Ramos (cell line): ENCODE data around the gene ACSM2B.
"Not testable (repeated sequence)": the region's sequence is repeated elsewhere in the genome, so short reads cannot be mapped to it uniquely, and the experiment has no call there.

ENCODE experiments used
- in situ Hi-C: fragments of 300-500 bp; cut with MboI; formaldehyde crosslinking; loops from one replicate; pipeline ENCODE4 v1.14.3; 2022; ENCODE audit warnings: low sequenced_read_pairs; ENCODE audit not compliant: unreplicated experiment

The ACSM2B gene

GRCh38 chr16:20576145-20576544 lies at the start of gene ACSM2B:
ACSM2B (minus strand) TSS chr16:20576367; CDS start chr16:20564845, 11,522 bp downstream.
- in situ Hi-C loops = not testable (repeated sequence)

DNA sequence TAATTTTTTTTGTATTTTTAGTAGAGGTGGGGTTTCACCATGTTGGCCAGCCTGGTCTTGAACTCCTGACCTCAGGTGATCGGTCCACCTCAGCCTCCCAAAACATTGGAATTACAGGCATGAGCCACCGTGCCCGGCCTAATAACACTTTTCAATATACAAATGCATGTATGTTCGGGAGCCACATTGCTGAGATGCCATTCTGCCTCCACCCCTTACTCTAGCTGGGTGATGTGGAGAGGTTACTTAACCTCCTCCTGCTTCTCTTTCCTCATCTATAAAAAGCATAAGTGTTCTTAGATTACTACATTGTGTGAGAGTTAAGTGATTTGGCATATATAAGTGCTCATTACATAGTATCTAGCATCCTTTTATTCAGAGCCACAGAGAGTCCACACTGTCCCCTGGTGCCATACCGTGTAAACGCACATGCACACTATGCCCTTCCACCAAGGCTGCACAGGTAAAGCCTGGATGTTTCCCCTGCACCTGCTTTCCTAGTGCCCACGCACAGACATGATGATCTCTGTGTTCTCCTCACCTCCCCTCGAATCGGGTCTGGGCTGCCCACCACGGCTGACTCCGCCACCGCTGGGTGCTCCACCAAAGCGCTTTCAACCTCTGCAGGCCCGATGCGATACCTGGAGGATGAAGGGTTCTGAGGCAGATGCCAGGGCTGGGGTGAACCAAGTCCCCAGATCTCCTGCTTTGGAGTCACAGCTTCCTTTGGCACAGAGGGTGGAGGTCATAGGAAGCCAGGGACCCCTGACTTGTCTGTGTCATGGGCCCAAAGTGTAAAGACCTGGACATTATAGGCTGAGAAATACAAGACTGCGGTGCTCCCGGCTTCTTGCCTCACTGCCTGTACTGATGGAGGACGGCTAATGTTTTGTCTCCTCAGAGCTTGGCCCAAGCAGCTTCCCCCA lies 49.0 kb upstream of the ACSM2B start:
- in situ Hi-C loops = no loop called here

DNA sequence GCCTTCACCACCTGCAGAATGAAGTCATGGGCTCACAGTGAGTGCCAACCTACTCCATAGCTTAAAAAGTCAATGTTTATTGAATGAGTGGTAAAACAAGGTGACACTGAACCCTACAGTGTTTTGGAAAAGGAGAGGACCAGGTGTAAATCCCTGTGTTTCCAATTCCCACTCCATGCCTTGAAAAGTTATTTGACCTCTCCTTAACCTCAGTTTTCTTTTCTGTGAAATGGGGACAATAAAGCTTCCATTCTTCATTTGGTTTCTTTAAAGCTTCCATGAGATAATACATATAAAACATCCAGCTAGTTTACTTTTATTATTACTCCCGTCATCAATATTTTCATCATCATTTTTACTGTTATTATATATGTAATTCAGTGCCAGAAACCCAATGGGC lies 48.0 kb upstream of the ACSM2B start:
- in situ Hi-C loops = no loop called here

- in situ Hi-C loops = no loop called here
Measured at GRCh38 chr16:20622498-20622870, 46.3 kb upstream of the ACSM2B start.

DNA sequence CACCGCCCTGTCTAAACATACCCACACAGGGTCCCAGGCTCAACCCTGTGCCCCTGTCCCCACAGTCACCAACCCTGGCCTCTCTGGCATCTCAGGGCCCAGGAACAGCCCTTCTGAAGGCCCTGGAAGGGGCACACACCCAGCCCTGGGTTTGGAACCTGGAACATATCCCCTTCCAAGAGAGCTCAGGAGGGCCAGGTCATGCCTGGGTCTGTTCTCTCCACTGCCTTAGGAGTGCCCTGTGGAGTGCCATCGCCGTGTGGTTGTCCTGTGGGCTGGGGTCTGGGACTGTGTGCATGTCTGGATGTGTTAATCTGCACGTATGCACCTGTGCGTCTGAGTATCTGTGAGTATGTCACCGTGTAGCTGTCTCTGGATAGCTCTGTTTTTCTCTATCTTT lies 45.2 kb upstream of the ACSM2B start:
- in situ Hi-C loops = no loop called here

DNA sequence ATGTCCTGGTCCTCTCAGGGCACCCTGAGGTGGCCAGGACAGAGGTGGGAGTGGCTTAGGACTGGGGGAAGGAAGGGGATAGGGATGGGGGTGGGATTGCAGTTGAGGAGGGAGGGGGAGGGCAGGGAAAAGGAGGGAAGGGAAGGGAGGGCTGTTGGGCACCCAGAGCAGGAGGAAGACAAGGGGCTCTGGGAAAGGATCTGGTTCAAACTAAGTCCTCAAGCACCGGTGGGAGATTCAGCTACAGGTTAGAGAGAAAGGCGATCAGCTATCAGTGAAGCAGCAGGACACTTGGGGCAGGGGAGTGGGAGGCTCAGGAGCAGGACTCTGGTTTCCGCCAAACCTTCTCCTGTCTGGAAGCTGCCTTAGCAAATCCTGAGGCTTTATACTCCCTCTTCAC lies 44.6 kb upstream of the ACSM2B start:
- in situ Hi-C loops = no loop called here

DNA sequence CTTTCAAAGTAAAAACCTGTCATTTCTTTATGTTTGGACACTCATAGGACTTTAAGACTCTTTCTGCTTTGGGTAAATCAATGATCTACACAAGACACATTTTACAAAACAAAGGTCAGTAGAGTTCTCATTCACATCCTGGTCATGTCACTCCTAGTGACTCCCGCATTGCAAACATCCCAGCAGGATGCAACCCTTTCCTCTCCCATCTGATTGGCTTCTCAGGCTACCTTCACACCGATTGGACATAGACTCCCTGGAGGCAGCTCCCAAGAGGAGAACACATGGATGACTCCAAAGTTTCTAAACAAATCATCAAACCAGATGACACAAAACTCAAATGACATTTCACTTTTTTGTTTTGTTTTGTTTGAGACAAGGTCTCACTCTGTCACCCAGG lies 43.8 kb upstream of the ACSM2B start:
- in situ Hi-C loops = no loop called here

- in situ Hi-C loops = no loop called here
Measured at GRCh38 chr16:20617271-20617670, 41.1 kb upstream of the ACSM2B start.

- in situ Hi-C loops = no loop called here
Measured at GRCh38 chr16:20614186-20615141, 38.3 kb upstream of the ACSM2B start.

DNA sequence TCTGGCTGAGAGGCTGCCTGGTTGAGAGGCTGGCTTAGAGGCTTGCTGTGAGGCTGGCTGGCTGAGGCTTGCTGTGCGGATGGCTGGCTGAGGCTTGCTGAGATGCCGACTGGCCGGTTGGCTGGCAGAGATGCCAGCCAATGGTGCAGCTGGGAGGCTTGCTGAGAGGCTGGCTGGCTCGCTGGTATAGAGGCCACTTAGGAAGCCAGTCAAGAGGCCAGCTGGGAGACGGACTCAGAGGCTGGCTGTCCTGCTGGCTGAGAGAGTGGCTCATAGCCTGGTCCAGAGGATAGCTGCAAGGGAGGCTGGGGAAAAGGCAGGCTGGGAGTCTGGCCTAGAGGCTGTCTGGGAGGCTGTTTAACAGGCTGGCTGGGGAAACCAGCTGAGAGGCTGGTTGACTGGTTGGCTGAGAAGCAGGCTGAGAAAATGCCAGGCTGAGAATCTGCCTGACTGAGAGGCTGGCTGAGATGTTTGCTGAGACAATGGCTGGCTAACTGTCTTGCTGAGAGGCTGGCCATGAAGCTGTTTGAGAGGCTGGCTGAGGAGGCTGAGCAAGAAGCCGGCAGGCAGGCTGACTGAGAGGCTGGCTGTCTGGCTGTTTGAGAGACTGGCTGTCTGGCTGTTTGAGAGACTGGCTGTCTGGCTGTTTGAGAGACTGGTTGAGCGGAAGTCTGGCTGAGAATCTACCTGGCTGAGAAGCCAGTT lies 37.5 kb upstream of the ACSM2B start:
- in situ Hi-C loops = no loop called here

- in situ Hi-C loops = no loop called here
Measured at GRCh38 chr16:20612551-20613480, 36.6 kb upstream of the ACSM2B start.

DNA sequence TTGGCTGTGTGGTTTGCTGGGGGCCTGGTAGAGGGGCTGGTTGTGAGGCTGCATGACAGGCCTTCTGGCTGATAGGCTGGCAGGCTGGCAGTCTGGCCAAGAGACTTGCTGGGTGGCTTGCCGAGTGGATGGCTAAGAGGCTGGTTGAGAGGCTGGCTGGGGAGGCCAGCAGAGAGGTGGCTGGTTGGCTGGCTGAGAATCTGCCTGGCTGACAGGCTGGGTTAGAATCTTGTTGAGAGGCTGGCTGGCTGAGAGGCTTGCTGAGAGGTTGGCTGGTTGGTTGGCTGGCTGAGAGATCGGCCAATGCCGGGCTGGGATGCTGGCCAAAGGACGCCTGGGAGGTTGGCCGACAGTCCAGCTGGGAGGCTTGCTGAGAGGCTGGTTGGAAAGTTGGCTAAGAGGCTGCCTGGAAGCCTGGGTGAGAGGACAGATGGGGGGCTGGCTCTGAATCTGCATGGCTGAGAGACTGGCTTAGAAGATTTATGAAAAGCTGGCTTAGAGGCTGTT lies 35.9 kb upstream of the ACSM2B start:
- in situ Hi-C loops = no loop called here

GRCh38 chr16:20611350-20611902 lies 35.3 kb upstream of the ACSM2B start:
- in situ Hi-C loops = no loop called here

DNA sequence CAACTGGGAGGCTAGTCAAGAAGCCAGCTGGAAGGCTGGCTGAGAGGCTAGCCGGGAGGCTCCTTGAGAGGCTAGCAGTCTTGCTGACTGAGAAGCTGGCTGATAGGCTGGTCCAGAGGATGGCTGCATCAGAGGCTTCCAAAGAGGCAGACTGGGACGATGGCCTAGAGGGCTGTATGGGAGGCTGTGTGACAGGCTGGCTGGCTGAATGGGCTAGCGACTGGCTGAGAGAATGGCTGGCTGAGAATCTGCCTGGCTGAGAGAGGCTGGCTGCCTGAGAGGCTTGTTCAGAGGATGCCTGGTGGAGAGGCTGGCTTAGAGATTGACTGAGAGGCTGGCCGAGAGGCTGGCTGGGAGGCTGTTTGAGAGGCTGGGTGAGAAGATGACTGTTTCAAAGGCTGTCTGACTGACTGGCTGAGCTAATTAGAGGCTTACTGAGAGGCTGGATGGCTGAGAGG lies 34.8 kb upstream of the ACSM2B start:
- in situ Hi-C loops = no loop called here

GRCh38 chr16:20610211-20610891 lies 34.2 kb upstream of the ACSM2B start:
- in situ Hi-C loops = no loop called here

DNA sequence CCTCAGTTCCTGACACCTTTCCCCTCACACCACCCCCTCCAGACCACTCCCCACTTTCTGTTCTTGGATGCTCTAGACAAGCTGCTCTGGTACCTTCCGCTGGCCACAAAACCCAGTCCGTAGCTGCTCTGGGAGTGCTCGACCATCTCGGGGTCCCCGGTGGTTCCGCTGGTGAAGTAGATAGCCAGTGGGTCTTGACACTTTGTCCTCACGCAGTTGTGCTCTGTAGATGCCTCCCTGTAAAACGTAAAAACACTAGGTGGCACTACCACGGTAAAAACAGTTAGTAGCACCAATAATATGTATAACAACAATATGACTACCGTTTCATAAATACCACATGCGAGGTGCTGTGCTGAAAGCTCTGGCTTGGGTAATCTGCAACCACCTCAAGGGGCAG lies 26.0 kb upstream of the ACSM2B start:
- in situ Hi-C loops = not testable (repeated sequence)

DNA sequence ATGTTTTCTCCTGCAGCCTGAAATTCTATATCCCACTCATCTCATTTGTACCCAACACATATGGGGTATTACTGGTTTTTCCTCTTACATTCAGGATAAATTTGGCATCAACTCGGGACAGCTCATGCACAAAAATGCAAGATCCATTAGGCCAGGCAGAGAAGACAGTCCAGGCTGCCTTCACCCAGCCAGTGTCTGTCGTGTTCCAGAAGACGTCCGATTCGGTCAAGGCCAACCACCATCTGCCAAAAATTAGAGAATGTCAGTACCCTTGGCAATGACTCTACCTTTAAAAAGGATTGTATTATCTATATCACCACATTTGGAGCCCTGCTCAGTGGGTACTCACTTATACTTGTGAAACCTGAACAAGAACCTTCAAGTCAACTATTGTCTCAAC lies 23.3 kb upstream of the ACSM2B start:
- in situ Hi-C loops = not testable (repeated sequence)

DNA sequence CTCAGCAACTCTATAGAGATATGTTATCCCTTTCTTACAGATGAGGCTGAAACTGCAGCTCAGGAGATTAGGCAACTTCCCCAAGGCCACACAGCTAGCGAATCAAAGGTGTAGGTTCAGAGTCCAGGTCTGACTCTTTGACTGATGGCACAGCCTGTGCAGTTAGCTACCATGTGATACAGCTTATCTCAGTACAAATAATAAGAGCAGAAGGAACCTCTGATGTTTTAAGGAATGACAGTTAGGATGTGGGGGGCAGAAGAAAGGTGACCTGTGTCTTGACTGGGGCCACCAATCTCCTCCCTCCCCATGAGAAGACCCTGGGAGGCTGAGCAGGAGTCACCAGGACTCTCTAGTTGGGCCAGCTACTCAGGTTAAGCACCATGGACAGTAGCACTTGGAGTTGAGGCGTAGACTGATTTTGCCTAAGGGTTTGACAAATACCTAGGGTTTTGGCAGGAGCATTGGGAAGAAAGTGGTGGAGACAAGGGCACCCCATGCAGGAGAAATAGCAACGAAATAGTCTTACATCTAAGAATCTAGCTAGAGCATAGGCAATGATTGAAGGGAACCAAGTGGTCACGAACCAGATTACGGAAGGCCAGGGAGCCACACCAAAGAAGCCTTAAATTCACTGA lies 22.8 kb upstream of the ACSM2B start:
- in situ Hi-C loops = no loop called here
